HG03558 (cell line): Measurements from ENCODE around the gene TMEM38A.

ENCODE experiments used
- ATAC-seq: cut with Tn5 transposase; IDR thresholded peaks from one replicate; pipeline ENCODE4 v1.9.1; 2021; ENCODE audit warnings: moderate number of reproducible peaks; ENCODE audit not compliant: unreplicated experiment; ENCODE audit errors: extremely low read depth

The TMEM38A gene

GRCh38 chr19:16660763-16661479 lies at the start of gene TMEM38A:
Gene TMEM38A (plus strand): TSS chr19:16661139. CDS start chr19:16661218, 79 bp downstream.
- no peak for ATAC-seq

- no peak for ATAC-seq
Measured at GRCh38 chr19:16612636-16613035, 48.3 kb upstream of the TMEM38A start.

- ATAC-seq = no peak
Measured at GRCh38 chr19:16613841-16614240, 47.1 kb upstream of the TMEM38A start.

GRCh38 chr19:16614941-16615340 lies 46.0 kb upstream of the TMEM38A start:
- ATAC-seq = no peak

GRCh38 chr19:16615808-16616207 lies 45.1 kb upstream of the TMEM38A start:
- no peak for ATAC-seq

- no peak for ATAC-seq
Measured at GRCh38 chr19:16618248-16618647, 42.7 kb upstream of the TMEM38A start.

- ATAC-seq = no peak
Measured at GRCh38 chr19:16619457-16619856, 41.5 kb upstream of the TMEM38A start.

- no peak for ATAC-seq
Measured at GRCh38 chr19:16620018-16620417, 40.9 kb upstream of the TMEM38A start.

GRCh38 chr19:16620584-16620983 lies 40.4 kb upstream of the TMEM38A start:
- no peak for ATAC-seq

- no peak for ATAC-seq
Measured at GRCh38 chr19:16621165-16621800, 39.7 kb upstream of the TMEM38A start.

GRCh38 chr19:16623066-16623465 lies 37.9 kb upstream of the TMEM38A start:
- no peak for ATAC-seq

GRCh38 chr19:16623576-16623975 lies 37.4 kb upstream of the TMEM38A start:
- no peak for ATAC-seq

- ATAC-seq = no peak
Measured at GRCh38 chr19:16624236-16624635, 36.7 kb upstream of the TMEM38A start.

- ATAC-seq = no peak
Measured at GRCh38 chr19:16625163-16625958, 35.6 kb upstream of the TMEM38A start.

GRCh38 chr19:16626796-16627192 lies 34.1 kb upstream of the TMEM38A start:
- no peak for ATAC-seq

- no peak for ATAC-seq
Measured at GRCh38 chr19:16627193-16627927, 33.6 kb upstream of the TMEM38A start.

GRCh38 chr19:16627928-16628182 lies 33.1 kb upstream of the TMEM38A start:
- ATAC-seq = no peak

GRCh38 chr19:16628183-16628983 lies 32.6 kb upstream of the TMEM38A start, which contains the start of gene MED26:
Gene MED26 (minus strand): TSS chr19:16628204. CDS start chr19:16627943, 261 bp downstream.
- ATAC-seq = peak; percentile 67

GRCh38 chr19:16628984-16629691 lies 31.8 kb upstream of the TMEM38A start:
- no peak for ATAC-seq
